Right lobe of liver (tissue), 6 donors: ENCODE measurements around the gene HNRNPC. TPM values are rescaled to one million over a fixed set of nuclear protein-coding genes. Genes with fewer than 3 reads are reported as not detected.
A peak's percentile ranks its signal among the peaks of the same experiment; 100 is the strongest.
"Not testable (repeated sequence)": the region's sequence is repeated elsewhere in the genome, so short reads cannot be mapped to it uniquely, and the experiment has no call there.

ENCODE experiments used
- ATAC-seq, 4 donors: fragments of 200-7000 bp; cut with Tn5 transposase; one replicate each; pipeline ENCODE4 v1.9.1; 2020; ENCODE audit warnings: mild to moderate bottlenecking in 4 of 4, moderate library complexity in 4 of 4
- DNase-seq, 3 donors: peaks; one replicate each; pipeline ENCODE4 v3.0.0-alpha.2; 2020
- H3K27ac ChIP-seq, 3 donors: fragments of 200-600 bp; one replicate each; pipeline ENCODE4 v1.8.0; 2022
- H3K27me3 ChIP-seq, 2 donors: fragments of 200-600 bp; one replicate each; pipeline ENCODE4 v1.8.0; 2022
- H3K36me3 ChIP-seq, 4 donors: fragments of 200-600 bp; sonication (generic) in 1 of 4; one replicate each; pipeline versions ENCODE4 v1.5.1 to v1.8.0; 2017 to 2022; ENCODE audit warnings: control low read depth in 1 of 4
- H3K4me1 ChIP-seq, 4 donors: fragments of 200-600 bp; sonication (generic) in 1 of 4; one replicate each; pipeline versions ENCODE4 v1.5.1 to v1.8.0; 2017 to 2022; ENCODE audit warnings: control low read depth in 1 of 4
- H3K4me3 ChIP-seq, 3 donors: fragments of 200-600 bp; one replicate each; pipeline ENCODE4 v1.8.0; 2022
- H3K9me3 ChIP-seq, 4 donors: fragments of 200-600 bp; sonication (generic) in 1 of 4; one replicate each; pipeline versions ENCODE4 v1.5.1 to v1.8.0; 2017 to 2022; ENCODE audit warnings: control low read depth in 1 of 4
- CTCF ChIP-seq, 4 donors: fragments of 200-600 bp in 3 of 4; fragments of 450-650 bp in 1 of 4; IDR thresholded peaks; one replicate each; pipeline versions ENCODE4 v1.5.1 to v1.8.0; 2016 to 2022; ENCODE audit warnings: antibody characterized with exemption in 4 of 4, mild to moderate bottlenecking in 2 of 4
- POLR2A ChIP-seq: fragments of 450-650 bp; IDR thresholded peaks from one replicate; pipeline ENCODE4 v1.6.1; 2017; ENCODE audit warnings: antibody characterized with exemption, mild to moderate bottlenecking
- WGBS: methylation state at CpG from one replicate; pipeline ENCODE4 v1.1.6; 2018; ENCODE audit warnings: low coverage, low lambda C conversion rate; ENCODE audit not compliant: insufficient coverage; ENCODE audit errors: missing lambda C conversion rate; 5-methylcytosine and 5-hydroxymethylcytosine counted together
- intact Hi-C, 2 donors: fragments of 100-400 bp; cut with DNase I; formaldehyde crosslinking; loops; one replicate each; pipeline versions ENCODE4 v1.11.2 to v1.14.1; 2022
- total RNA-seq, 6 experiments: library from RNA; depleted of rRNA in 2 of 6; stranded (reverse); fragments of >200 nt in 2 of 6; fragmentation: NEBNext Ultra II Directional in 3 of 6; extraction: Animal tissue kit (Norgen Biotek cat#: 25700) in 3 of 6; gene quantifications; one replicate each; pipeline versions ENCODE4 v1.1.0 to v1.2.4, GENCODE V29; 2016 to 2023
- donor health status: DM: no; HTN: yes; CAD: no.
- donor health status: DM: no; HTN: no; CAD: no.
- donor health status: DM: no; HTN: no; CAD: no.
- donor health status: DM: no; HTN: yes; CAD: no.
- donor health status: DM: no; HTN: yes; CAD: no.

HNRNPC gene
- total RNA-seq, 6 experiments from 2014 or later = 170 to 247 (median 229) TPM

GRCh38 chr14:21256539-21257393, 12.5 kb downstream of the HNRNPC start:
- Histone ChIP-seq H3K4me1 (peaks cover 0 to 60% (median 19%) of the 10 kb centered on the region in 4 donors), H3K27ac (peak overlapping the region in 1 of 3 donors; percentile 10), H3K27me3 (no peaks in the 10 kb centered on the region), H3K9me3 (no peaks in the 10 kb centered on the region), H3K36me3 (peaks cover under 1 to 73% (median 32%) of the 10 kb centered on the region in 4 donors), H3K4me3 (no peak overlapping the region)
- ATAC-seq = peak; percentile 9 to 41 (median 19)
- no peak for TF ChIP-seq POLR2A
- TF ChIP-seq CTCF (IDR thresholded peaks at IDR 0.05) = no peak
- WGBS = 79% methylated on average over 10 of the region's 10 CpGs
- intact Hi-C loops = loop anchor here in 1 of 2 donors (10.0 kb wide), 1 partner anchor 52 kb away; no protein-coding TSS in a partner anchor
- no peak for DNase-seq

- not testable (repeated sequence) for DNase-seq, H3K9me3 ChIP-seq, H3K27me3 ChIP-seq, H3K4me3 ChIP-seq, H3K27ac ChIP-seq, ATAC-seq
- Histone ChIP-seq H3K4me1 (peaks cover 0 to 54% (median 19%) of the 10 kb centered on the region in 4 donors), H3K36me3 (peaks cover 0 to 73% (median 28%) of the 10 kb centered on the region in 4 donors)
- intact Hi-C loops = loop anchor here in 1 of 2 donors (10.0 kb wide), 1 partner anchor 51 kb away; no protein-coding TSS in a partner anchor
- 76% methylated on average over 8 of the region's 8 CpGs for whole genome bisulfite sequencing
Measured at GRCh38 chr14:21256102-21256447, 13.2 kb downstream of the HNRNPC start.

- no peak overlapping the region for H3K27ac ChIP-seq
- no peak for ATAC-seq
- intact Hi-C loops = loop anchor here in 1 of 2 donors (10.0 kb wide), 1 partner anchor 51 kb away; no protein-coding TSS in a partner anchor
- TF ChIP-seq CTCF (IDR thresholded peaks at IDR 0.05) (no peak), POLR2A (no peak)
- peaks cover 0 to 73% (median 31%) of the 10 kb centered on the region in 4 donors for H3K36me3 ChIP-seq
- DNase-seq = no peak
- H3K9me3 ChIP-seq = no peaks in the 10 kb centered on the region
- H3K4me1 ChIP-seq = peaks cover 0 to 54% (median 19%) of the 10 kb centered on the region in 4 donors
- 45% methylated on average over 4 of the region's 4 CpGs for WGBS
- no peak overlapping the region for H3K4me3 ChIP-seq
- no peaks in the 10 kb centered on the region for H3K27me3 ChIP-seq
Measured at GRCh38 chr14:21255385-21256101, 13.7 kb downstream of the HNRNPC start.

GRCh38 chr14:21252149-21252548, 17.1 kb downstream of the HNRNPC start:
- no peaks in the 10 kb centered on the region for H3K9me3 ChIP-seq
- H3K27me3 ChIP-seq = no peaks in the 10 kb centered on the region
- no peak overlapping the region for H3K4me3 ChIP-seq
- H3K27ac ChIP-seq = no peak overlapping the region
- peaks cover 0 to 42% (median 10%) of the 10 kb centered on the region in 4 donors for H3K4me1 ChIP-seq
- ATAC-seq (no peak), DNase-seq (no peak)
- peaks cover 0 to 69% (median 30%) of the 10 kb centered on the region in 4 donors for H3K36me3 ChIP-seq
- WGBS = 88% methylated on average over 2 of the region's 2 CpGs
- intact Hi-C loops = loop anchor here in 1 of 2 donors (10.0 kb wide), 1 partner anchor 47 kb away; no protein-coding TSS in a partner anchor
- no peak for TF ChIP-seq POLR2A

GRCh38 chr14:21251215-21251614, 18.0 kb downstream of the HNRNPC start:
- DNase-seq (no peak), ATAC-seq (no peak)
- no peaks in the 10 kb centered on the region for H3K27me3 ChIP-seq
- peaks cover 0 to 62% (median 25%) of the 10 kb centered on the region in 4 donors for H3K36me3 ChIP-seq
- no peak for TF ChIP-seq CTCF (IDR thresholded peaks at IDR 0.05)
- no peak for TF ChIP-seq POLR2A
- H3K4me3 ChIP-seq = no peak overlapping the region
- 94% methylated on average over 4 of the region's 5 CpGs for WGBS
- H3K27ac ChIP-seq = no peak overlapping the region
- peaks cover 0 to 42% (median 9%) of the 10 kb centered on the region in 4 donors for H3K4me1 ChIP-seq
- no peaks in the 10 kb centered on the region for H3K9me3 ChIP-seq
- intact Hi-C loops = loop anchor here in 1 of 2 donors (10.0 kb wide), 1 partner anchor 46 kb away; no protein-coding TSS in a partner anchor
